LNCAP (cell line): Measurements from ENCODE around the gene AGRN.

ENCODE experiments used
- TF ChIP-seq, protein P1 (sequence below): fragments of 450-650 bp; IDR thresholded peaks from 2 replicates; pipeline ENCODE4 v1.5.1; 2017; ENCODE audit warnings: mild to moderate bottlenecking

Gene AGRN

GRCh38 chr1:1027791-1028190, 7.9 kb downstream of the AGRN start:
- TF ChIP-seq, protein P1, sequence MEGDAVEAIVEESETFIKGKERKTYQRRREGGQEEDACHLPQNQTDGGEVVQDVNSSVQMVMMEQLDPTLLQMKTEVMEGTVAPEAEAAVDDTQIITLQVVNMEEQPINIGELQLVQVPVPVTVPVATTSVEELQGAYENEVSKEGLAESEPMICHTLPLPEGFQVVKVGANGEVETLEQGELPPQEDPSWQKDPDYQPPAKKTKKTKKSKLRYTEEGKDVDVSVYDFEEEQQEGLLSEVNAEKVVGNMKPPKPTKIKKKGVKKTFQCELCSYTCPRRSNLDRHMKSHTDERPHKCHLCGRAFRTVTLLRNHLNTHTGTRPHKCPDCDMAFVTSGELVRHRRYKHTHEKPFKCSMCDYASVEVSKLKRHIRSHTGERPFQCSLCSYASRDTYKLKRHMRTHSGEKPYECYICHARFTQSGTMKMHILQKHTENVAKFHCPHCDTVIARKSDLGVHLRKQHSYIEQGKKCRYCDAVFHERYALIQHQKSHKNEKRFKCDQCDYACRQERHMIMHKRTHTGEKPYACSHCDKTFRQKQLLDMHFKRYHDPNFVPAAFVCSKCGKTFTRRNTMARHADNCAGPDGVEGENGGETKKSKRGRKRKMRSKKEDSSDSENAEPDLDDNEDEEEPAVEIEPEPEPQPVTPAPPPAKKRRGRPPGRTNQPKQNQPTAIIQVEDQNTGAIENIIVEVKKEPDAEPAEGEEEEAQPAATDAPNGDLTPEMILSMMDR, result no peak

GRCh38 chr1:1031659-1032235, 11.8 kb downstream of the AGRN start:
- TF ChIP-seq, protein P1, result no peak

DNA sequence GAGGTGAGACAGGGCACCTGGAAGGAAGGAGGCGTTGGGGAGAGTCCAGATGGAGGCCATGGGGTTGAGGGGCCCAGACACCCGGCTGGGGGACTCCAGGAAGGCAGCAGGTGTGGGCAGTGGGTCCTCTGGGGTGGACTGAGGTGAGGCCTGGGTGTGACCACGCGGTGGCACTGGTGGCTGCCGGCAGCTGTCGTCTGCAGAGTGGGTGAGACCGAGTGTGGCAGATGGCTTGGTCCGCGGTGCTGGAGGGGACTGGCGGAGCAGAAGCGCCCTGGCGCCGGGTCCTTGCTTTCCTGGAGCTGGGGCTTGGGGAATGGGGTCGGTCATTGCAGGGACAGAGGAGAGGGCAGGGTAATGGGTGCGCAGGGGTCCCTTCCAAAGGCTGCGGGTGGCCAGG, 12.5 kb downstream of the AGRN start:
- TF ChIP-seq, protein P1, result no peak

GRCh38 chr1:1033009-1033587, 13.2 kb downstream of the AGRN start:
- TF ChIP-seq, protein P1, result no peak

- TF ChIP-seq, protein P1, result no peak
Measured at GRCh38 chr1:1033731-1034438, 14.0 kb downstream of the AGRN start.

DNA sequence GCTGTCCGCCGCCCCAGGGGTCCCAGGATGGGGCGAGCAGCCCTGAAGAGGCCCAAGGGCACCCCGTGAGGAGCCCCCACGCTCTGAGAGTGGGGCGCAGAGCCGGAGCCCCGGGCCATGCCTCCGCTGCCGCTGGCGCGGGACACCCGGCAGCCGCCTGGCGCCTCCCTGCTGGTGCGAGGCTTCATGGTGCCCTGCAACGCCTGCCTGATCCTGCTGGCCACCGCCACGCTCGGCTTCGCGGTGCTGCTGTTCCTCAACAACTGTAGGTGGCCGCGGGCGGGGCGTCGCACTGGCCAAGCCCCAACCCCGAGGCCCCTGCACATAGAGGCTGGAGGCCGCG, 14.5 kb downstream of the AGRN start:
- TF ChIP-seq, protein P1, result no peak

DNA sequence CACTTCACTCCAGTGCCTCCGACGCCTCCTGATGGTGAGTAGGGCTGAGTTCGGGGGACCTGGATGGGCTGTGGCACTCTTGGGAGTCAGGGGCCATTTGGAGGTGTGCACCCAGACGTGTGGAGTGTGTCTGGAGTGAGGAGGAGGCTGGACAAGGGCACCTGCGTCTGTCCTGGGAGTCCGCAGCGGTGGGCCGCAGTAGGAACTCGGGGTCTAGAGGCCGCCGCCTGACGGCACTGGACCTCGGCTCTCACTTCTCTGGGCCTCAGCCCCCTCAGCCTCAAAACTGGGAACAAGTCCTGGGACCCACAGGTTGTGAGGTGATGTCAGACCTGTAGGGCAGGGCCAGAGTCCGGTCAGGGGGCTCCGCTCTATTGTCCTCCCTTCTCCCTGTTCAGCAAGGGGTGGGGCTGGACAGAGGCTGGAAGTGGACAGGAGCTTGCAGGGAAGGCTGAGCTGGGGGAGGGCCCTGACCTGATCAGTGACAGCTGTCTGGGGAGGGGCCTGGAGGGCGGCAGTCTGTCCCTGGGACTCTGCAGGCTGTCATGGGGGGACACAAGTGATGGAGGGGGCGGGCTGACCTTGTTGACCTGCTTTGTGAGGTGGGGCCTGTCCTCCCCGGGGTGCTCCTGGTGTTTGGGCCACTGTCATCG, 15.5 kb downstream of the AGRN start:
- TF ChIP-seq, protein P1, result no peak
